ENCODE data around the gene ARHGEF2. TPM values are rescaled to one million over a fixed set of nuclear protein-coding genes. Genes with fewer than 3 reads are reported as not detected.

ARHGEF2 gene
- total and polyA plus RNA-seq, 10 of the 15 experiments (the other 5 are each of a cell fraction or from before 2014, with no cell fraction given), result 8.1 to 113 (median 69.9) TPM

GRCh38 chr1:155996166-155996565, 17.8 kb upstream of the ARHGEF2 start (continued):
- no peak for TF ChIP-seq MEF2A (IDR thresholded peaks at IDR 0.05; ENCODE audit: insufficient read depth, low read depth, low read length)

- no peak overlapping the region for H3K27ac ChIP-seq (ENCODE audit: control insufficient read depth, insufficient read depth)
- ATAC-seq (no peak), DNase-seq (ENCODE audit: low read depth, low spot score) (no peak), FAIRE-seq (no peak)
- no peaks in the 10 kb centered on the region for H3K27me3 ChIP-seq (replicated peaks in 1 of 2; ENCODE audit: control insufficient read depth in 2 of 2, insufficient read depth in 2 of 2, low read length in 1 of 2)
- H3K36me3 ChIP-seq (ENCODE audit: control insufficient read depth in 2 of 2, insufficient read depth in 2 of 2, low read length in 1 of 2), result no peaks in the 10 kb centered on the region; a peak in 1 of 4 replicates
- in situ Hi-C loops (cut with MboI) (loop anchor here (5.0 kb wide), 1 partner anchor 56 kb away; no protein-coding TSS in a partner anchor), intact Hi-C loops (cut with micrococcal nuclease; ENCODE audit: unreplicated experiment) (no loop called here)
- no peaks in the 10 kb centered on the region for H3K9me3 ChIP-seq (replicated peaks; ENCODE audit: control insufficient read depth, insufficient read depth, low read length)
- no peak overlapping the region for H2AFZ ChIP-seq (ENCODE audit: control insufficient read depth, low read depth, low read length)
- no peaks in the 10 kb centered on the region for H3K79me2 ChIP-seq (ENCODE audit: control insufficient read depth, insufficient read depth, low read length)
- CTCF ChIA-PET, result interaction anchor here (7.3 kb wide), 1 partner anchor 55 kb away, joined by 176 read pairs; the partner anchor contains the start of gene RXFP4
- POLR2A ChIA-PET, result no interaction called here
- H3K4me1 ChIP-seq (ENCODE audit: control insufficient read depth, insufficient read depth, low read length), result peaks cover 17% of the 10 kb centered on the region
- TF ChIP-seq CBFB (IDR thresholded peaks at IDR 0.05; ENCODE audit: low read depth), result no peak
- TF ChIP-seq BACH1 (IDR thresholded peaks at IDR 0.05; ENCODE audit: borderline replicate concordance), result no peak
- TF ChIP-seq MTA3 (IDR thresholded peaks at IDR 0.05; ENCODE audit: borderline replicate concordance, low read length), result no peak
- TF ChIP-seq PRDM15 (CRISPR knock-in tag; IDR thresholded peaks at IDR 0.05), result no peak
- no peak for TF ChIP-seq KDM1A (IDR thresholded peaks at IDR 0.05; ENCODE audit: borderline replicate concordance)
- no peak for TF ChIP-seq PKNOX1 (IDR thresholded peaks at IDR 0.05)
- no peak for TF ChIP-seq CHD1 (IDR thresholded peaks at IDR 0.05; ENCODE audit: low read depth, low read length)
- TF ChIP-seq POLR2AphosphoS2 (IDR thresholded peaks at IDR 0.05; ENCODE audit: low read depth, low read length), result no peak
- no peak for TF ChIP-seq RAD51 (IDR thresholded peaks at IDR 0.05)
- no peak for TF ChIP-seq RAD21 (IDR thresholded peaks at IDR 0.05; ENCODE audit: insufficient read depth, low read depth, low read length)
- TF ChIP-seq SIX5 (IDR thresholded peaks at IDR 0.05; ENCODE audit: low read depth, low read length, severe bottlenecking), result no peak
- no peak for TF ChIP-seq RUNX3 (IDR thresholded peaks at IDR 0.05; ENCODE audit: low read length)
- BruUV-seq (replicated peaks), result no TSS peak
- H3K4me2 ChIP-seq (ENCODE audit: control insufficient read depth, insufficient read depth), result no peak overlapping the region
- RAD21 ChIA-PET (ENCODE audit: unreplicated experiment), result interaction anchor here (1.3 kb wide), 1 partner anchor 73 kb away, joined by 3 read pairs; no protein-coding TSS in a partner anchor
- no peak overlapping the region for H3K9ac ChIP-seq (ENCODE audit: control insufficient read depth, insufficient read depth, low read length)
- SMC1A ChIA-PET (ENCODE audit: uncharacterized antibody, unreplicated experiment), result interaction anchor here (6.2 kb wide), 1 partner anchor 55 kb away, joined by 164 read pairs; the partner anchor contains the start of gene RXFP4
- WGBS (ENCODE audit: insufficient coverage, insufficient replicate concordance, low lambda C conversion rate, missing lambda C conversion rate), result 67% methylated on average over 3 of the region's 3 CpGs
- H4K20me1 ChIP-seq (ENCODE audit: control insufficient read depth, insufficient read depth), result no peaks in the 10 kb centered on the region
- no peak overlapping the region for H3K4me3 ChIP-seq
Observed at GRCh38 chr1:155993595-155993994, 15.2 kb upstream of the ARHGEF2 start.

Data from GM12878 (cell line).